ENCODE measurements around the gene SH2D3A.

SH2D3A gene

DNA sequence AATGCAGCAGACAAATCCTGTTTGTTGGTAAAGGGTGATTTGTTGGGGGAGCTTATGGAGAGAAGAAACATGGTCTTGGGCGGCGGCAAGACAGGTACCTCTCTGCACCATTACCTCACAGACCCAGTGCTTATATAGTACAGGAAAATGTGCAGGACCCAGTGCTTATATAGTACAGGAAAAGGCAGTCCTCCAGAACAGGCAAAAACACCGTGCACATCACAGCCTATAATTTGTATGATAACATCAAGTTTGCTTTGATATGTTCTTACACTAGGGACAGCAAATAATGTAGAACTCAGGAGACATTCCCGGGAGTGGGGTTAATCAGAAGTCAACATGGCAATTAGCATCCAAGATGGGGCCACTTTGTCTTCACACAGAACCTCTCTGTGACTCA lies 26.2 kb upstream of the SH2D3A start:
- H3K27ac Mint-ChIP-seq = no peak overlapping the region
- DNase-seq = no peak
- no peaks in the 10 kb centered on the region for H3K4me1 Mint-ChIP-seq
- H3K27me3 Mint-ChIP-seq (ENCODE audit: low read depth, poor library complexity) = peaks cover 5% of the 10 kb centered on the region
- TF ChIP-seq, protein P1, sequence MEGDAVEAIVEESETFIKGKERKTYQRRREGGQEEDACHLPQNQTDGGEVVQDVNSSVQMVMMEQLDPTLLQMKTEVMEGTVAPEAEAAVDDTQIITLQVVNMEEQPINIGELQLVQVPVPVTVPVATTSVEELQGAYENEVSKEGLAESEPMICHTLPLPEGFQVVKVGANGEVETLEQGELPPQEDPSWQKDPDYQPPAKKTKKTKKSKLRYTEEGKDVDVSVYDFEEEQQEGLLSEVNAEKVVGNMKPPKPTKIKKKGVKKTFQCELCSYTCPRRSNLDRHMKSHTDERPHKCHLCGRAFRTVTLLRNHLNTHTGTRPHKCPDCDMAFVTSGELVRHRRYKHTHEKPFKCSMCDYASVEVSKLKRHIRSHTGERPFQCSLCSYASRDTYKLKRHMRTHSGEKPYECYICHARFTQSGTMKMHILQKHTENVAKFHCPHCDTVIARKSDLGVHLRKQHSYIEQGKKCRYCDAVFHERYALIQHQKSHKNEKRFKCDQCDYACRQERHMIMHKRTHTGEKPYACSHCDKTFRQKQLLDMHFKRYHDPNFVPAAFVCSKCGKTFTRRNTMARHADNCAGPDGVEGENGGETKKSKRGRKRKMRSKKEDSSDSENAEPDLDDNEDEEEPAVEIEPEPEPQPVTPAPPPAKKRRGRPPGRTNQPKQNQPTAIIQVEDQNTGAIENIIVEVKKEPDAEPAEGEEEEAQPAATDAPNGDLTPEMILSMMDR (IDR thresholded peaks at IDR 0.05) = no peak
- no peaks in the 10 kb centered on the region for H3K36me3 Mint-ChIP-seq (ENCODE audit: low read depth)
- H3K9me3 Mint-ChIP-seq = peaks cover 78% of the 10 kb centered on the region
- H3K4me3 Mint-ChIP-seq = no peak overlapping the region

DNA sequence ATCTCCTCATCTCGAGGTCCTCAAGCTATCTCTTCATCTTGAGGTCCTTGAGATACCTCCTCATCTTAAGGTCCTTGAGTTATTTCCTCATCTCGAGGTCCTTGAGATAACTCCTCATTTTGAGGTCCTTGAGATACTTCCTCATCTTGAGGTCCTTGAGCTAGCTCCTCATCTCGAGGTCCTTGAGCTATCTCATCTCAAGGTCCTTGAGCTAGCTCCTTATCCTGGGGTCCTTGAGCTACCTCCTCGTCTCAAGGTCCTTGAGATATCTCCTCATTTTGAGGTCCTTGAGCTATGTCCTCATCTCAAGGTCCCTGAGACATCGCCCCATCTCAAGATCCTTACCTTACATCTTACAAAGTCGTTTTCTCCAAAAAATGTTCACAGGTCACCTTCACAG lies 24.0 kb upstream of the SH2D3A start:
- TF ChIP-seq, protein P1 (IDR thresholded peaks at IDR 0.05) = no peak
- H3K9me3 Mint-ChIP-seq = peaks cover 76% of the 10 kb centered on the region
- H3K27me3 Mint-ChIP-seq (ENCODE audit: low read depth, poor library complexity) = peaks cover 5% of the 10 kb centered on the region
- no peaks in the 10 kb centered on the region for H3K36me3 Mint-ChIP-seq (ENCODE audit: low read depth)
- H3K4me3 Mint-ChIP-seq = no peak overlapping the region
- DNase-seq = no peak
- H3K4me1 Mint-ChIP-seq = no peaks in the 10 kb centered on the region
- H3K27ac Mint-ChIP-seq = no peak overlapping the region

DNA sequence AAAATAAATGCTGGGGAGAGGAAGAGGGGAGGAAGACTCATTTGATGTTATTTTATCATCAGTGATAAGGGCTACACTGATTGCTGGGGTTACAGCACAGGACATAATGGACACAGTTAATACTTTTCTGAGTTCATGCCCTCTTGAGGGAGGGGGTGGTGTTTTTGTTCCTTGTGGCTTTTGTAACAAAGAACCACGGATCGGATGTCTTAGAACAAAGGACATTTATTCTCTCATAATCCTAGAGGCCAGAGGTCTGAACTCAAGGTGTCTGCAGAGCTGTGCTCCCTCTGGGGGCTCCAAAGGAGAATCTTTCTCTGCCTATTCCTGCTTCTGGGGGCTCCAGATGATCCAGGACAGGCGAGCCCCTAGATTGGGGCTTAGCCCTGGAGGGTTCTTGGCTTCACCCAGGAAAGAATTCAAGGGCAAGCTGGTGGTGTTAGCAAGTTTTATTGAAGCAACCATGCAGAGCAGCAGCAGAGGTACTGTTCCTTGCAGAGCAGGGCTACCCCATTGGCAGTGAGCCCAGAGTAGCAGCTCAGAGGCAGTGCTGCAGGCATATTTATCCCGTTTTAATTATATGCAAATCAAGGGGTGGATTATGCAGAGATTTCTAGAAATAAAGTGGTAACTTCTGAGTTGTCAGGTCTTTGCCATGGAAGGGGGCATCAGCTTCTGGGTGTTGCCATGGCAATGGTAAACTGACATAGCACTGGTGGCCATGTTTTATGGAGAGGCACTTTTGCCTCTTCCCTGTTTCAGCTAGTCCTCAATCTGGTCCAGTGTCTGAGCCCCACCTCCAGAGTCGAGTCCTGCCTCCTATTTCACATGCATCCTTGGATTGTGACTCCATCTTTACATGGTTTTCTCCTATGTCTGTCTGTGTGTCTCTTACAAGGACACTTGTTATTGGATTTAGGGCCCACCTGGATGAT lies 23.2 kb upstream of the SH2D3A start:
- no peaks in the 10 kb centered on the region for H3K36me3 Mint-ChIP-seq (ENCODE audit: low read depth)
- TF ChIP-seq, protein P1 (IDR thresholded peaks at IDR 0.05) = no peak
- H3K27me3 Mint-ChIP-seq (ENCODE audit: low read depth, poor library complexity) = peaks cover 5% of the 10 kb centered on the region
- no peak for DNase-seq
- no peak overlapping the region for H3K4me3 Mint-ChIP-seq
- no peak overlapping the region for H3K27ac Mint-ChIP-seq
- H3K4me1 Mint-ChIP-seq = no peaks in the 10 kb centered on the region
- H3K9me3 Mint-ChIP-seq = peaks cover 73% of the 10 kb centered on the region

DNA sequence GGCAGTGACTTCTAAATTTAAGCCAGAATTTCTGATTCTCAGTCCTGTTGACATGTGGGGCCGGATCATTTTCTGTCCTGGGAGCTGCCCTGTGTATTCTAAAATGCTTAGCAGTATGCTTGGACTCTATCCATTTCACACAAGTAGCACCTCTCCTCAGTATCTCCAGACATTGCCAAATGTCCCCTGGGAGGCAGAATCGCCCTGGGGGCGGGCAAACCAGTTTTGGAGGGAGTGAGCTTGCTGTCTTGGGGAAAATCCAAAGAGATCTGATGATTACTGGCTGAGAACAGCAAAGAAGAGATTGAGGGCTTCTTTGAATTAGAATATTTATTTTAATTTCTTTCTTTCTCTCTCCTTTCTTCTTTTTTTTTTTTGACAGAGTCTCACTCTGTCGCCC lies 21.7 kb upstream of the SH2D3A start:
- Mint-ChIP-seq H3K9me3 (peaks cover 70% of the 10 kb centered on the region), H3K27me3 (ENCODE audit: low read depth, poor library complexity) (peaks cover 9% of the 10 kb centered on the region), H3K36me3 (ENCODE audit: low read depth) (no peaks in the 10 kb centered on the region), H3K27ac (no peak overlapping the region), H3K4me1 (no peaks in the 10 kb centered on the region), H3K4me3 (no peak overlapping the region)
- DNase-seq = no peak
- TF ChIP-seq, protein P1 (IDR thresholded peaks at IDR 0.05) = no peak

DNA sequence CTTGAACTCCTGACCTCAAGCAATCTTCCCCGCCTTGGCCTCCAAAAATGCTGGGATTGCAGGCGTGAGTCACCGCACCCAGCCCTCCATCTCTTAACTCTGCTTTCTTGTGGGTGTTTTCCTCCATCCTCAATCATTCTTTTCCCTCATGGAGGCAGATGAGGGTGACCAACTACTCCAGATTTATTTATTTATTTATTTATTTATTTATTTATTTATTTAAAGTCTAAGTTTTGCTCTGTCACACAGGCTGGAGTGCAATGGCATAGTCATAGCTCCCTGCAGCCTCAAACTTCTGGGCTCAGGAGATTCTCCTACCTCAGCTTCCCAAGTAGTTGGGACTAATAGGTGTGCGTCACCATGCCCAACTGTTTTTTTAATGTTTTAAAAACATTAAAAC lies 20.2 kb upstream of the SH2D3A start:
- Mint-ChIP-seq H3K36me3 (ENCODE audit: low read depth) (no peaks in the 10 kb centered on the region), H3K9me3 (peaks cover 60% of the 10 kb centered on the region)

More for the DNA sequence above, 20.2 kb upstream of the SH2D3A start:
- TF ChIP-seq, protein P1 (IDR thresholded peaks at IDR 0.05) = no peak
- H3K27ac Mint-ChIP-seq = no peak overlapping the region
- H3K27me3 Mint-ChIP-seq (ENCODE audit: low read depth, poor library complexity) = peaks cover 4% of the 10 kb centered on the region
- no peak for DNase-seq
- H3K4me3 Mint-ChIP-seq = no peak overlapping the region
- H3K4me1 Mint-ChIP-seq = no peaks in the 10 kb centered on the region

Measured in nephron progenitor cell (in vitro differentiated cells).